IPS-NIHi7 (cell line): ENCODE results near the gene DNM3.
A peak's percentile ranks its signal among the peaks of the same experiment; 100 is the strongest.

Experiments used
- DNase-seq: peaks from one replicate; pipeline ENCODE4 v3.0.0; 2012; ENCODE audit warnings: mixed read lengths; ENCODE audit errors: extremely low spot score

Gene DNM3

GRCh38 chr1:171919891-171920887, 78.9 kb downstream of the DNM3 start:
- no peak for DNase-seq

- DNase-seq = no peak
Measured at GRCh38 chr1:171922999-171923398, 81.7 kb downstream of the DNM3 start.

- DNase-seq = no peak
Measured at GRCh38 chr1:171929121-171929520, 87.8 kb downstream of the DNM3 start.

- no peak for DNase-seq
Measured at GRCh38 chr1:171931752-171932151, 90.5 kb downstream of the DNM3 start.

GRCh38 chr1:171934664-171935063, 93.4 kb downstream of the DNM3 start:
- DNase-seq = no peak

- DNase-seq = no peak
Measured at GRCh38 chr1:171935086-171935485, 93.8 kb downstream of the DNM3 start.

- no peak for DNase-seq
Measured at GRCh38 chr1:171935664-171936063, 94.4 kb downstream of the DNM3 start.

- DNase-seq = no peak
Measured at GRCh38 chr1:171937938-171938337, 96.6 kb downstream of the DNM3 start.

GRCh38 chr1:171939740-171940139, 98.4 kb downstream of the DNM3 start:
- DNase-seq = peak; percentile 34

GRCh38 chr1:171940368-171940767, 99.1 kb downstream of the DNM3 start:
- DNase-seq = no peak

- DNase-seq = no peak
Measured at GRCh38 chr1:171941920-171942319, 100.6 kb downstream of the DNM3 start.

- no peak for DNase-seq
Measured at GRCh38 chr1:171943973-171944561, 102.8 kb downstream of the DNM3 start.

- DNase-seq = no peak
Measured at GRCh38 chr1:171948511-171948910, 107.2 kb downstream of the DNM3 start.

GRCh38 chr1:171949316-171949715, 108.0 kb downstream of the DNM3 start:
- DNase-seq = no peak

- DNase-seq = no peak
Measured at GRCh38 chr1:171953835-171954234, 112.5 kb downstream of the DNM3 start.

GRCh38 chr1:171954361-171954760, 113.1 kb downstream of the DNM3 start:
- no peak for DNase-seq

- DNase-seq = no peak
Measured at GRCh38 chr1:171961861-171962260, 120.6 kb downstream of the DNM3 start.

- no peak for DNase-seq
Measured at GRCh38 chr1:171963762-171964161, 122.5 kb downstream of the DNM3 start.

- DNase-seq = no peak
Measured at GRCh38 chr1:171965777-171966176, 124.5 kb downstream of the DNM3 start.

GRCh38 chr1:171966426-171967220, 125.3 kb downstream of the DNM3 start:
- DNase-seq = peak; percentile 20

GRCh38 chr1:171969226-171969625, 127.9 kb downstream of the DNM3 start:
- DNase-seq = no peak

GRCh38 chr1:171969813-171970212, 128.5 kb downstream of the DNM3 start:
- DNase-seq = no peak
